PC-3 (cell line): ENCODE results near the gene SPATA9. TPM values are rescaled to one million over a fixed set of nuclear protein-coding genes. Genes with fewer than 3 reads are reported as not detected.

Experiments
- ATAC-seq: fragments of 200-7000 bp; cut with Tn5 transposase; 2 replicates; pipeline ENCODE4 v1.9.1; 2020; ENCODE audit warnings: mild to moderate bottlenecking, moderate library complexity
- BruUV-seq: library from RNA; stranded (reverse); fragments of 400-500 nt; replicated peaks from 2 replicates; lab custom pipeline; 2021; lab: Mats Ljungman, UMichigan
- CTCF ChIA-PET: fragments of 300-600 bp; sonication (Branson Sonifier 250); formaldehyde crosslinking; loops from one replicate; lab custom pipeline; 2022; ENCODE audit warnings: antibody characterized with exemption; lab: Charles Lee
- POLR2A ChIA-PET: fragments of 300-600 bp; sonication (Branson Sonifier 250); formaldehyde crosslinking; loops from one replicate; lab custom pipeline; 2022; ENCODE audit warnings: antibody characterized with exemption; ENCODE audit not compliant: unreplicated experiment; lab: Charles Lee
- DNase-seq: peaks from one replicate; pipeline ENCODE4 v3.0.0-alpha.2; 2015
- H2AFZ ChIP-seq: fragments of 300-600 bp; sonication (generic); 2 replicates; pipeline ENCODE4 v1.6.0; 2016; ENCODE audit warnings: antibody characterized with exemption, low read length
- H3F3A ChIP-seq: fragments of 300-600 bp; sonication (generic); one replicate; pipeline ENCODE4 v1.6.0; 2017; ENCODE audit warnings: antibody characterized with exemption, low read length, control low read depth, mild to moderate bottlenecking; ENCODE audit not compliant: unreplicated experiment
- H3K27ac ChIP-seq: fragments of 300-600 bp; sonication (generic); 2 replicates; pipeline ENCODE4 v1.5.1; 2016; ENCODE audit warnings: mild to moderate bottlenecking, low read length
- H3K27me3 ChIP-seq: fragments of 300-600 bp; sonication (generic); 2 replicates; pipeline ENCODE4 v1.6.1; 2016; ENCODE audit warnings: low read length, mixed read lengths
- H3K36me3 ChIP-seq: fragments of 300-600 bp; sonication (generic); 2 replicates; pipeline ENCODE4 v1.6.1; 2016; ENCODE audit warnings: low read depth, mixed run types, low read length, mixed read lengths
- H3K4me1 ChIP-seq: fragments of 300-600 bp; sonication (generic); 2 replicates; pipeline ENCODE4 v1.5.1; 2016; ENCODE audit warnings: low read length; ENCODE audit not compliant: insufficient read depth
- H3K4me2 ChIP-seq: fragments of 300-600 bp; sonication (generic); 2 replicates; pipeline ENCODE4 v1.6.0; 2016; ENCODE audit warnings: low read length
- H3K4me3 ChIP-seq: fragments of 300-600 bp; sonication (generic); 2 replicates; pipeline ENCODE4 v1.5.1; 2016; ENCODE audit warnings: mild to moderate bottlenecking, low read length, mixed read lengths
- H3K79me2 ChIP-seq: fragments of 300-600 bp; sonication (generic); 2 replicates; pipeline ENCODE4 v1.6.1; 2017; ENCODE audit warnings: low read length, mixed read lengths
- H3K9ac ChIP-seq: fragments of 300-600 bp; sonication (generic); 2 replicates; pipeline ENCODE4 v1.6.0; 2016; ENCODE audit warnings: mild to moderate bottlenecking, low read length
- H3K9me2 ChIP-seq: fragments of 300-600 bp; sonication (generic); replicated peaks from 2 replicates; pipeline ENCODE4 v1.6.1; 2016; ENCODE audit warnings: mixed run types, low read length, mixed read lengths
- H3K9me3 ChIP-seq: fragments of 300-600 bp; sonication (generic); 2 replicates; pipeline ENCODE4 v1.6.1; 2016; ENCODE audit warnings: low read length, mixed read lengths
- H4K20me1 ChIP-seq: fragments of 300-600 bp; sonication (generic); 2 replicates; pipeline ENCODE4 v1.6.1; 2016; ENCODE audit warnings: low read length, mixed read lengths
- CTCF ChIP-seq: fragments of 300-600 bp; sonication (generic); conservative IDR thresholded peaks from 2 replicates; pipeline ENCODE4 v1.5.1; 2017; ENCODE audit warnings: antibody characterized with exemption, low read depth, mild to moderate bottlenecking, low read length
- EZH2 ChIP-seq: fragments of 300-600 bp; sonication (generic); IDR thresholded peaks from one replicate; pipeline ENCODE4 v1.6.1; 2017; ENCODE audit warnings: antibody characterized with exemption, mild to moderate bottlenecking, low read length; ENCODE audit not compliant: unreplicated experiment
- EZH2phosphoT487 ChIP-seq: fragments of 300-600 bp; sonication (generic); IDR thresholded peaks from 2 replicates; pipeline ENCODE4 v1.6.1; 2018; ENCODE audit warnings: mild to moderate bottlenecking, antibody characterized with exemption, low read length, borderline replicate concordance
- intact Hi-C: fragments of 100-400 bp; cut with micrococcal nuclease; formaldehyde crosslinking; loops from 2 replicates; pipeline ENCODE4 v1.9.0; 2023
- total RNA-seq: library from RNA; depleted of rRNA; stranded (reverse); fragments of >200 nt; gene quantifications from 2 replicates; pipeline ENCODE4 v1.2.3, GENCODE V29; 2014

Gene SPATA9
- total RNA-seq, 1 experiment from 2014 or later: not detected

DNA sequence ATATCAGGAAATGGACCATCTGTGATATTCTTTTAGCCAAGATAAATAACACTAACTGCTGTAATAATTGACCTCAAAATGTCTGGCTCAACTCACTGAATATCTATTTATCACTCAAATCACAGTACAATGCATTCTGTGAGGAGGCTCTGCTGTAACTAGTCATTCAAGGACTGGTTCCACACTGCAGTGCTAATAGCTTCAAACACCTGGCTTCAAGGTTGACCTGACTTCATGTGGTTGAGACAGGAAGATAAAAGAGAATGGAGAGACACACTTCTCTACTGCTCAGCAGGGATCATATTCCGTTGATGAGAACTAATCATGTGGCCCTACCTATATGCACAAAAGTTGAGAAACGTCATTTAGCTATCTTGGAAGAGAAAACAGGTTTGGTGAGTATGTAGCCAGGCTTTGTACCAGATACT, 45.0 kb upstream of the SPATA9 start:
- no peaks in the 10 kb centered on the region for H3F3A ChIP-seq
- H3K27me3 ChIP-seq: no peaks in the 10 kb centered on the region
- peak overlapping the region; percentile 50 for H3K4me2 ChIP-seq
- H3K4me1 ChIP-seq: peaks cover 24% of the 10 kb centered on the region
- no peaks in the 10 kb centered on the region for H3K9me3 ChIP-seq
- CTCF ChIA-PET: no interaction called here
- DNase-seq (peak; percentile 55), ATAC-seq (no peak)
- H3K9me2 ChIP-seq: no peaks in the 10 kb centered on the region
- peaks cover 9% of the 10 kb centered on the region; the same call in 1 of the 2 replicates for H3K79me2 ChIP-seq
- no peak for TF ChIP-seq CTCF
- no peak for TF ChIP-seq EZH2
- no peak for TF ChIP-seq EZH2phosphoT487
- H3K9ac ChIP-seq: no peak overlapping the region
- H3K36me3 ChIP-seq: no peaks in the 10 kb centered on the region
- intact Hi-C loops: no loop called here
- H2AFZ ChIP-seq: peak overlapping the region; percentile 7; the same call in 1 of the 2 replicates
- POLR2A ChIA-PET: no interaction called here
- no TSS peak for BruUV-seq
- H3K27ac ChIP-seq: no peak overlapping the region
- H3K4me3 ChIP-seq: no peak overlapping the region
- no peaks in the 10 kb centered on the region for H4K20me1 ChIP-seq

GRCh38 chr5:95726811-95727763, 44.3 kb upstream of the SPATA9 start:
- Histone ChIP-seq H3K9me2 (no peaks in the 10 kb centered on the region), H3K4me2 (no peak overlapping the region), H3K27me3 (no peaks in the 10 kb centered on the region), H3F3A (no peaks in the 10 kb centered on the region), H2AFZ (no peak overlapping the region), H3K27ac (no peak overlapping the region), H3K9ac (no peak overlapping the region), H3K79me2 (peaks cover 4% of the 10 kb centered on the region; the same call in 1 of the 2 replicates), H3K9me3 (no peaks in the 10 kb centered on the region), H3K4me1 (peaks cover 22% of the 10 kb centered on the region), H4K20me1 (no peaks in the 10 kb centered on the region), H3K36me3 (no peaks in the 10 kb centered on the region), H3K4me3 (no peak overlapping the region)
- ChIA-PET CTCF (no interaction called here), POLR2A (no interaction called here)
- intact Hi-C loops: no loop called here
- no TSS peak for BruUV-seq
- DNase-seq (no peak), ATAC-seq (no peak)
- no peak for TF ChIP-seq EZH2phosphoT487
- TF ChIP-seq EZH2: no peak
- no peak for TF ChIP-seq CTCF
